HepG2 (cell line): ENCODE data around the gene CRYBA1. TPM values are rescaled to one million over a fixed set of nuclear protein-coding genes. Genes with fewer than 3 reads are reported as not detected.

Experiments
- GATAD2A ChIP-seq: IDR thresholded peaks from 2 replicates; pipeline ENCODE4 v1.6.1; 2016
- HNF4A ChIP-seq: sonication (generic); formaldehyde crosslinking; IDR thresholded peaks from 2 replicates; pipeline ENCODE4 v1.4.0; 2020; ENCODE audit warnings: missing genetic modification reagents
- KDM6A ChIP-seq: IDR thresholded peaks from 2 replicates; pipeline ENCODE4 v1.6.1; 2016; ENCODE audit warnings: low read depth
- KLF6 ChIP-seq: IDR thresholded peaks from 2 replicates; pipeline ENCODE4 v1.8.0; 2016; ENCODE audit warnings: missing biosample characterization, missing genetic modification reagents
- MED13 ChIP-seq: sonication (generic); formaldehyde crosslinking; IDR thresholded peaks from 2 replicates; pipeline ENCODE4 v1.5.0; 2020; ENCODE audit warnings: missing genetic modification reagents
- STAG1 ChIP-seq: sonication (generic); formaldehyde crosslinking; IDR thresholded peaks from 2 replicates; pipeline ENCODE4 v1.4.0; 2020; ENCODE audit warnings: missing genetic modification reagents
- ZNF383 ChIP-seq: sonication (generic); formaldehyde crosslinking; IDR thresholded peaks from 2 replicates; pipeline ENCODE4 v1.4.0; 2020; ENCODE audit warnings: missing genetic modification reagents, mild to moderate bottlenecking, borderline replicate concordance
- ZNF747 ChIP-seq: sonication (generic); formaldehyde crosslinking; IDR thresholded peaks from 2 replicates; pipeline ENCODE4 v1.8.1; 2023; ENCODE audit warnings: missing genetic modification reagents, mild to moderate bottlenecking, borderline replicate concordance
- polyA plus RNA-seq, 8 experiments: library from polyadenylated mRNA; depleted of rRNA in 3 of 8; stranded (reverse) in 7 of 8; unstranded in 1 of 8; fragments of >200 nt; fragmentation: Illumina TruSeq in 4 of 8; extraction: Trizol in 4 of 8; gene quantifications; 2 replicates each; pipeline versions ENCODE4 v1.2.1 to v1.2.3, GENCODE V29; 2011 to 2016; ENCODE audit warnings: low read depth in 4 of 8, missing spikeins in 1 of 8, mixed read lengths in 1 of 8; ENCODE audit not compliant: insufficient read depth in 1 of 8
- total RNA-seq, 5 experiments: library from RNA; depleted of rRNA; stranded (reverse); fragments of >200 nt; fragmentation: Illumina TruSeq; extraction: Trizol; gene quantifications; 2 replicates each; pipeline ENCODE4 v1.2.3, GENCODE V29; 2016; ENCODE audit warnings: low read depth in 1 of 5
- TF ChIP-seq, protein P1 (sequence below): sonication (generic); formaldehyde crosslinking; IDR thresholded peaks from 2 replicates; pipeline ENCODE4 v1.4.0; 2020; ENCODE audit warnings: missing genetic modification reagents
- TF ChIP-seq, protein P2 (sequence below): sonication (generic); formaldehyde crosslinking; IDR thresholded peaks from 2 replicates; pipeline ENCODE4 v1.4.0; 2020; ENCODE audit warnings: missing genetic modification reagents, borderline replicate concordance
- TF ChIP-seq, protein P3 (sequence below): sonication (generic); formaldehyde crosslinking; IDR thresholded peaks from 2 replicates; pipeline ENCODE4 v1.4.0; 2020; ENCODE audit warnings: low read depth, mild to moderate bottlenecking, missing genetic modification reagents
- TF ChIP-seq, protein P4 (sequence below): sonication (generic); formaldehyde crosslinking; IDR thresholded peaks from 2 replicates; pipeline ENCODE4 v1.5.0; 2020; ENCODE audit warnings: mild to moderate bottlenecking, low read depth, missing genetic modification reagents, borderline replicate concordance
- TF ChIP-seq, protein P5 (sequence below): sonication (generic); formaldehyde crosslinking; conservative IDR thresholded peaks from 2 replicates; pipeline ENCODE4 v1.4.0; 2020; ENCODE audit warnings: missing genetic modification reagents
- TF ChIP-seq, protein P6 (sequence below): IDR thresholded peaks from 2 replicates; pipeline ENCODE4 v1.6.1; 2016; ENCODE audit warnings: mild to moderate bottlenecking

CRYBA1 gene
- total and polyA plus RNA-seq, 2 of the 13 experiments (the other 11 are each of a cell fraction or from before 2014, with no cell fraction given) = not detected

DNA sequence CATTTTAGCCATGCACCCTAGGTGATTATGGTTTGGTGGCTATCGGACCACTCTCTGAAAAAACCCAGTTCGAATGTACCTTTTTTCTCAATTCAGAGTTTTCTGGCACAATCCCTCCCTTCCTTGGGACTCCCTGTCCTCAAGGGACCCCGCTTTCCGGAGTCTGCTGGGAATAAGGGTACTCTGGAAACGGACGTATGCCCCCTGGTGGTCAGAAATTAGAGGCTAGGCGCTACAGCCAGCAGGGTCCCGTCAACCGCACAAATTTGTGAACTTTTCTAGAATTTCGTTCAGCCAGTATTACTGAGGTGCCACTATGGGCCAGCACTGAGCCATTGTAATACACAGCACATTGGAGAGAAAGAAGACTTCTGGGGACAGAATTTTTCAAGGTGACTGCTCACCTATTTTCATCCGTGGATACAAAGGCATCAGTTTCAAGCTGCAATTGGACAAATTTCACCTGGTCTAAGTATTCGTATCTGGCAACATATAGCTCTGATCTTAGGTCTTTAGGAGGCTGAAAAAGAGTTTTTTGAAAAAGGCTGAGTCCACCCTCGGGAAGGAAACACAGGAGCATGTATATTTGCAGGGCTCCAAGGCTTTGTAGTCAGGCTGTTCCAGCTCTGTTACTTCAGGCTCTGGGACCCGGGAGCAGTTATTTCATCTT, 27.1 kb upstream of the CRYBA1 start (continued):
- TF ChIP-seq, protein P1, sequence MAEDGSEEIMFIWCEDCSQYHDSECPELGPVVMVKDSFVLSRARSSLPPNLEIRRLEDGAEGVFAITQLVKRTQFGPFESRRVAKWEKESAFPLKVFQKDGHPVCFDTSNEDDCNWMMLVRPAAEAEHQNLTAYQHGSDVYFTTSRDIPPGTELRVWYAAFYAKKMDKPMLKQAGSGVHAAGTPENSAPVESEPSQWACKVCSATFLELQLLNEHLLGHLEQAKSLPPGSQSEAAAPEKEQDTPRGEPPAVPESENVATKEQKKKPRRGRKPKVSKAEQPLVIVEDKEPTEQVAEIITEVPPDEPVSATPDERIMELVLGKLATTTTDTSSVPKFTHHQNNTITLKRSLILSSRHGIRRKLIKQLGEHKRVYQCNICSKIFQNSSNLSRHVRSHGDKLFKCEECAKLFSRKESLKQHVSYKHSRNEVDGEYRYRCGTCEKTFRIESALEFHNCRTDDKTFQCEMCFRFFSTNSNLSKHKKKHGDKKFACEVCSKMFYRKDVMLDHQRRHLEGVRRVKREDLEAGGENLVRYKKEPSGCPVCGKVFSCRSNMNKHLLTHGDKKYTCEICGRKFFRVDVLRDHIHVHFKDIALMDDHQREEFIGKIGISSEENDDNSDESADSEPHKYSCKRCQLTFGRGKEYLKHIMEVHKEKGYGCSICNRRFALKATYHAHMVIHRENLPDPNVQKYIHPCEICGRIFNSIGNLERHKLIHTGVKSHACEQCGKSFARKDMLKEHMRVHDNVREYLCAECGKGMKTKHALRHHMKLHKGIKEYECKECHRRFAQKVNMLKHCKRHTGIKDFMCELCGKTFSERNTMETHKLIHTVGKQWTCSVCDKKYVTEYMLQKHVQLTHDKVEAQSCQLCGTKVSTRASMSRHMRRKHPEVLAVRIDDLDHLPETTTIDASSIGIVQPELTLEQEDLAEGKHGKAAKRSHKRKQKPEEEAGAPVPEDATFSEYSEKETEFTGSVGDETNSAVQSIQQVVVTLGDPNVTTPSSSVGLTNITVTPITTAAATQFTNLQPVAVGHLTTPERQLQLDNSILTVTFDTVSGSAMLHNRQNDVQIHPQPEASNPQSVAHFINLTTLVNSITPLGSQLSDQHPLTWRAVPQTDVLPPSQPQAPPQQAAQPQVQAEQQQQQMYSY (CRISPR knock-in tag) = no peak
- TF ChIP-seq HNF4A (no peak), ZNF747 (CRISPR knock-in tag) (no peak), KLF6 (CRISPR knock-in tag) (0 out of 2 replicates have a peak, but pooled peaks have one; percentile 50), GATAD2A (CRISPR knock-in tag) (peak; percentile 57), KDM6A (CRISPR knock-in tag) (no peak), STAG1 (CRISPR knock-in tag) (peak; percentile 78), ZNF383 (CRISPR knock-in tag) (no peak), MED13 (CRISPR knock-in tag) (no peak)
- TF ChIP-seq, protein P2, sequence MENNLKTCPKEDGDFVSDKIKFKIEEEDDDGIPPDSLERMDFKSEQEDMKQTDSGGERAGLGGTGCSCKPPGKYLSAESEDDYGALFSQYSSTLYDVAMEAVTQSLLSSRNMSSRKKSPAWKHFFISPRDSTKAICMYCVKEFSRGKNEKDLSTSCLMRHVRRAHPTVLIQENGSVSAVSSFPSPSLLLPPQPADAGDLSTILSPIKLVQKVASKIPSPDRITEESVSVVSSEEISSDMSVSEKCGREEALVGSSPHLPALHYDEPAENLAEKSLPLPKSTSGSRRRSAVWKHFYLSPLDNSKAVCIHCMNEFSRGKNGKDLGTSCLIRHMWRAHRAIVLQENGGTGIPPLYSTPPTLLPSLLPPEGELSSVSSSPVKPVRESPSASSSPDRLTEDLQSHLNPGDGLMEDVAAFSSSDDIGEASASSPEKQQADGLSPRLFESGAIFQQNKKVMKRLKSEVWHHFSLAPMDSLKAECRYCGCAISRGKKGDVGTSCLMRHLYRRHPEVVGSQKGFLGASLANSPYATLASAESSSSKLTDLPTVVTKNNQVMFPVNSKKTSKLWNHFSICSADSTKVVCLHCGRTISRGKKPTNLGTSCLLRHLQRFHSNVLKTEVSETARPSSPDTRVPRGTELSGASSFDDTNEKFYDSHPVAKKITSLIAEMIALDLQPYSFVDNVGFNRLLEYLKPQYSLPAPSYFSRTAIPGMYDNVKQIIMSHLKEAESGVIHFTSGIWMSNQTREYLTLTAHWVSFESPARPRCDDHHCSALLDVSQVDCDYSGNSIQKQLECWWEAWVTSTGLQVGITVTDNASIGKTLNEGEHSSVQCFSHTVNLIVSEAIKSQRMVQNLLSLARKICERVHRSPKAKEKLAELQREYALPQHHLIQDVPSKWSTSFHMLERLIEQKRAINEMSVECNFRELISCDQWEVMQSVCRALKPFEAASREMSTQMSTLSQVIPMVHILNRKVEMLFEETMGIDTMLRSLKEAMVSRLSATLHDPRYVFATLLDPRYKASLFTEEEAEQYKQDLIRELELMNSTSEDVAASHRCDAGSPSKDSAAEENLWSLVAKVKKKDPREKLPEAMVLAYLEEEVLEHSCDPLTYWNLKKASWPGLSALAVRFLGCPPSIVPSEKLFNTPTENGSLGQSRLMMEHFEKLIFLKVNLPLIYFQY (CRISPR knock-in tag) = 0 out of 2 replicates have a peak, but pooled peaks have one; percentile 29
- TF ChIP-seq, protein P3, sequence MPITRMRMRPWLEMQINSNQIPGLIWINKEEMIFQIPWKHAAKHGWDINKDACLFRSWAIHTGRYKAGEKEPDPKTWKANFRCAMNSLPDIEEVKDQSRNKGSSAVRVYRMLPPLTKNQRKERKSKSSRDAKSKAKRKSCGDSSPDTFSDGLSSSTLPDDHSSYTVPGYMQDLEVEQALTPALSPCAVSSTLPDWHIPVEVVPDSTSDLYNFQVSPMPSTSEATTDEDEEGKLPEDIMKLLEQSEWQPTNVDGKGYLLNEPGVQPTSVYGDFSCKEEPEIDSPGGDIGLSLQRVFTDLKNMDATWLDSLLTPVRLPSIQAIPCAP (CRISPR knock-in tag) = no peak
- TF ChIP-seq, protein P4, sequence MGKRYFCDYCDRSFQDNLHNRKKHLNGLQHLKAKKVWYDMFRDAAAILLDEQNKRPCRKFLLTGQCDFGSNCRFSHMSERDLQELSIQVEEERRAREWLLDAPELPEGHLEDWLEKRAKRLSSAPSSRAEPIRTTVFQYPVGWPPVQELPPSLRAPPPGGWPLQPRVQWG (CRISPR knock-in tag) = no peak
- TF ChIP-seq, protein P5, sequence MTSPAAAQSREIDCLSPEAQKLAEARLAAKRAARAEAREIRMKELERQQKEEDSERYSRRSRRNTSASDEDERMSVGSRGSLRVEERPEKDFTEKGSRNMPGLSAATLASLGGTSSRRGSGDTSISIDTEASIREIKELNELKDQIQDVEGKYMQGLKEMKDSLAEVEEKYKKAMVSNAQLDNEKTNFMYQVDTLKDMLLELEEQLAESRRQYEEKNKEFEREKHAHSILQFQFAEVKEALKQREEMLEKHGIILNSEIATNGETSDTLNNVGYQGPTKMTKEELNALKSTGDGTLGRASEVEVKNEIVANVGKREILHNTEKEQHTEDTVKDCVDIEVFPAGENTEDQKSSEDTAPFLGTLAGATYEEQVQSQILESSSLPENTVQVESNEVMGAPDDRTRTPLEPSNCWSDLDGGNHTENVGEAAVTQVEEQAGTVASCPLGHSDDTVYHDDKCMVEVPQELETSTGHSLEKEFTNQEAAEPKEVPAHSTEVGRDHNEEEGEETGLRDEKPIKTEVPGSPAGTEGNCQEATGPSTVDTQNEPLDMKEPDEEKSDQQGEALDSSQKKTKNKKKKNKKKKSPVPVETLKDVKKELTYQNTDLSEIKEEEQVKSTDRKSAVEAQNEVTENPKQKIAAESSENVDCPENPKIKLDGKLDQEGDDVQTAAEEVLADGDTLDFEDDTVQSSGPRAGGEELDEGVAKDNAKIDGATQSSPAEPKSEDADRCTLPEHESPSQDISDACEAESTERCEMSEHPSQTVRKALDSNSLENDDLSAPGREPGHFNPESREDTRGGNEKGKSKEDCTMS (CRISPR knock-in tag) = no peak
- TF ChIP-seq, protein P6, sequence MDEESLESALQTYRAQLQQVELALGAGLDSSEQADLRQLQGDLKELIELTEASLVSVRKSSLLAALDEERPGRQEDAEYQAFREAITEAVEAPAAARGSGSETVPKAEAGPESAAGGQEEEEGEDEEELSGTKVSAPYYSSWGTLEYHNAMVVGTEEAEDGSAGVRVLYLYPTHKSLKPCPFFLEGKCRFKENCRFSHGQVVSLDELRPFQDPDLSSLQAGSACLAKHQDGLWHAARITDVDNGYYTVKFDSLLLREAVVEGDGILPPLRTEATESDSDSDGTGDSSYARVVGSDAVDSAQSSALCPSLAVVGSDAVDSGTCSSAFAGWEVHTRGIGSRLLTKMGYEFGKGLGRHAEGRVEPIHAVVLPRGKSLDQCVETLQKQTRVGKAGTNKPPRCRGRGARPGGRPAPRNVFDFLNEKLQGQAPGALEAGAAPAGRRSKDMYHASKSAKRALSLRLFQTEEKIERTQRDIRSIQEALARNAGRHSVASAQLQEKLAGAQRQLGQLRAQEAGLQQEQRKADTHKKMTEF (CRISPR knock-in tag) = peak; percentile 31; the same call in 1 of the 2 replicates
